ENCODE data around the gene RAB4B.

DNA sequence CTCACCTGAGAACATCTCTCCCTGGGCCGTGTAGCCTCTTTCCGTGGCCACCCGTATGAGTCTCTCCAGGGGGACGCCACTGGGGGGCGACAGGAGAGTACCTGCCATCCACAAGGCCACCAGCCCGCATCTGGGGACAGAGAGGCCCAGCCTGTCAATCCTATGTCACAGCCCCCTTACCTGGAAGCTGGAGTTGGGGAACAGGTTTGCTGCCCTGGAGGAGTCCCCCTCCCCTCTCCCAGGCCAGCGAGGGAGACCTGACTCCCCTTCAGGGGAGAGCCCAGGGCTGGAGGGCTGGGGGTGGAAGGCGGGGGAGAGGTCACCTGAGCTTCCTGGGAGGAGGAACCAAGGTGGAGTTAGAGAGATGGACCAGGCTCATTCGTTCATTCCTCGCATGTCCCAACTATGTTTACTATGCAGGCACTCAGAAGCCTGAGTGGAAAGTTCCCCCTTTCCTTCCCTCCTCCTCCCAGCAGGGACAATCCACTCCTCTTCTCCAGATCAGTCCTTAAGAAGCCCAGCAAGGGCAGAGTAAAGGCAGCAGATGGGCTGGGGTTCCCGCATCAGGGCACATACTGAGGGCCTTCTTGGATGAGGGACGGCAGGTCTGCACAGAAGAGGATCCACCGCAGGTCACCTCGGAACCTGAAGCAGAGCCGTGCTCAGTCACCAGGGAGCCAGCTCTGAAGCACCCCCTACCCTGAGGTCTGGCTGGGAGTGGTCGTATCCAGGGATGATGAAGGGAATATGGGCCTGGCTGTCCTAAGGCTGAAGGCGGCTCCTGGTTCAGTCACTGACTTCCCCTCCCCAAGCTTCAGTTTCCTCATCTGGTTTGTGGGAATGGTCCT is 33.3 kb upstream of the RAB4B start:
- TF ChIP-seq, protein P1, sequence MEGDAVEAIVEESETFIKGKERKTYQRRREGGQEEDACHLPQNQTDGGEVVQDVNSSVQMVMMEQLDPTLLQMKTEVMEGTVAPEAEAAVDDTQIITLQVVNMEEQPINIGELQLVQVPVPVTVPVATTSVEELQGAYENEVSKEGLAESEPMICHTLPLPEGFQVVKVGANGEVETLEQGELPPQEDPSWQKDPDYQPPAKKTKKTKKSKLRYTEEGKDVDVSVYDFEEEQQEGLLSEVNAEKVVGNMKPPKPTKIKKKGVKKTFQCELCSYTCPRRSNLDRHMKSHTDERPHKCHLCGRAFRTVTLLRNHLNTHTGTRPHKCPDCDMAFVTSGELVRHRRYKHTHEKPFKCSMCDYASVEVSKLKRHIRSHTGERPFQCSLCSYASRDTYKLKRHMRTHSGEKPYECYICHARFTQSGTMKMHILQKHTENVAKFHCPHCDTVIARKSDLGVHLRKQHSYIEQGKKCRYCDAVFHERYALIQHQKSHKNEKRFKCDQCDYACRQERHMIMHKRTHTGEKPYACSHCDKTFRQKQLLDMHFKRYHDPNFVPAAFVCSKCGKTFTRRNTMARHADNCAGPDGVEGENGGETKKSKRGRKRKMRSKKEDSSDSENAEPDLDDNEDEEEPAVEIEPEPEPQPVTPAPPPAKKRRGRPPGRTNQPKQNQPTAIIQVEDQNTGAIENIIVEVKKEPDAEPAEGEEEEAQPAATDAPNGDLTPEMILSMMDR (IDR thresholded peaks at IDR 0.05), result no peak
- no peak for TF ChIP-seq POLR2AphosphoS5 (IDR thresholded peaks at IDR 0.05)
- no peak for TF ChIP-seq POLR2A (IDR thresholded peaks at IDR 0.05; ENCODE audit: low read depth)

All from esophagus muscularis mucosa (tissue), 3 donors.